Measurements from ENCODE around the gene KLRD1.
"Not testable (repeated sequence)": the region's sequence is repeated elsewhere in the genome, so short reads cannot be mapped to it uniquely, and the experiment has no call there.

Gene KLRD1

GRCh38 chr12:10304161-10304574 lies 3.5 kb upstream of the KLRD1 start:
- H3K27ac Mint-ChIP-seq: no peak overlapping the region
- peaks cover 0 to 4% of the 10 kb centered on the region in 2 donors for H3K27me3 Mint-ChIP-seq
- ATAC-seq (replicated peaks) (peak; percentile 84 to 89), DNase-seq (no peak)
- peaks cover 2 to 4% of the 10 kb centered on the region in 2 donors for H3K36me3 Mint-ChIP-seq
- peaks cover 4 to 7% of the 10 kb centered on the region in 2 donors for H3K9me3 Mint-ChIP-seq
- H3K4me3 Mint-ChIP-seq: no peak overlapping the region
- peaks cover 0 to 13% of the 10 kb centered on the region in 2 donors for H3K4me1 Mint-ChIP-seq

DNA sequence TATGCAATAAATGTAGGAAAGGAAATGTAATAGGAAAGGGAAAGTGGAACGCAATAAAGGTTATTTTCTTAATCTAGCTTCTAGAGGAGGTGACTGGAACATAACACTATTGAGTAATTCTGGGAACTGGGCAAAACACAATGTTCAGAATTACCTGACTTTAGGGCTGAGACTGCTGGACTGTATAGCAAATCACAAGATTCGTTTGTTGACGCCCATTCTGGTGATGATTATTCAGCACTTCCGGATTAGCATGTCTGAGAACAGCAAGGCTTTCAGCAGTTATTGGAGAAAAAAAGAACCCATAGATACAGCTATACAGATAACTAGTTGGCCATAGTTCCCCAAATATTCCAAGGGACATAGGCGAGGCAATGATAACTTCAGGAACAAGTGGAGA lies 2.3 kb upstream of the KLRD1 start:
- no peak for ATAC-seq (replicated peaks)
- H3K4me1 Mint-ChIP-seq: peaks cover 0 to 13% of the 10 kb centered on the region in 2 donors
- H3K36me3 Mint-ChIP-seq: peaks cover 2 to 4% of the 10 kb centered on the region in 2 donors
- no peak for DNase-seq
- no peak overlapping the region for H3K4me3 Mint-ChIP-seq
- peaks cover 0 to 4% of the 10 kb centered on the region in 2 donors for H3K27me3 Mint-ChIP-seq
- H3K27ac Mint-ChIP-seq: no peak overlapping the region
- H3K9me3 Mint-ChIP-seq: peaks cover 4 to 7% of the 10 kb centered on the region in 2 donors

DNA sequence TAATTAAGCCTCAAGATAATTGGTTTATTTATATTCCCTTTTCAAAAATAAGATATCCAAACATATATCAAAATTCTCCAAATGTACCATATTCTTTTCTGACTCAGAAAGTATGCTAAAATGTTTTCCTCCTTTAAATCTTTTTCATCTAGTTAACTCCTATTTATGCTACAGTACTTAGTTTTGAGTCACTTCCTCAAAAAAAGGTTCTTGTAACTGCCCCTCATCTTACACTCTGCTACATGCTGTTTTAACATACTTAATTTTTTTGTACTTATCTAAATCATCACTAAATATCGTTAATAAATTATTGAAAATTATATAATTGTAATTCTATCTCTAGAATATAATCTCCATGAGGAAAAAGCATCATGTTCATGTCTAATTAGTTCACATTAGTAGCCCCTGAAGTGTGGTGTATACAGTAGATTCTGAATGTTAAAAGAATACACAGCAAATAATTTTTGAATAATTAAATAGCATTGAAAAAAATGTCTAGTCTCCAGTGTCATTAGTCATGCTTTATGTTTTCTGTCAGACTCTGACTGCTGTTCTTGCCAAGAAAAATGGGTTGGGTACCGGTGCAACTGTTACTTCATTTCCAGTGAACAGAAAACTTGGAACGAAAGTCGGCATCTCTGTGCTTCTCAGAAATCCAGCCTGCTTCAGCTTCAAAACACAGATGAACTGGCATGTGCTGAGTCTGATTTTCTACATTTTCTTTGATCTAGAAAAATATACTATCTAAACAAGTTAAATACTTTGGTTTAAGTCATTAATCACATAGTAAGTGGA lies 3.5 kb downstream of the KLRD1 start:
- Mint-ChIP-seq H3K9me3 (no peaks in the 10 kb centered on the region), H3K4me1 (peaks cover 2 to 8% of the 10 kb centered on the region in 2 donors), H3K4me3 (no peak overlapping the region), H3K27me3 (no peaks in the 10 kb centered on the region), H3K36me3 (no peaks in the 10 kb centered on the region), H3K27ac (no peak overlapping the region)
- ATAC-seq (replicated peaks) (peak; percentile 49 to 51), DNase-seq (no peak)

GRCh38 chr12:10319388-10319787 lies 11.7 kb downstream of the KLRD1 start:
- no peak for DNase-seq

DNA sequence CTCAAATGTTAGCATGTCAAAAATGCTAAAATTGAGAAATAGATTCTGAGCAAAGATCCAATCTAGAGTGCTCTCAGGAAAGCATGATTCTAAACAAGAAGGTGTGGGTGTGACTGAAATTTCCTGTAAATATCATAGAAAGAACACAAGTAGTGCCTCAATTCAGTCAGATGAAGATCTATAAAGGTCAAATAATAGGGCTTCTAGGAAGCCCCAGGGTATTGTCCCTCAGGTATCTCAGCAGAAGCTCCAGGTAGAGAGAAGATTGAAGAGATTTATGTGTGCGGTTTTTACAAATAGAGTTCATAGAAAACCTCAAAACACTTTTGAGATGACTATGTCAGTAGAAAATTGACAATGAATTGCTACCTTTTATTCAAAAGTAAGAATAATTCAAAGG lies 13.0 kb downstream of the KLRD1 start:
- ATAC-seq (replicated peaks) (peak; percentile 88 to 90), DNase-seq (no peak)
- peaks cover 0 to 2% of the 10 kb centered on the region in 2 donors for H3K36me3 Mint-ChIP-seq
- no peak overlapping the region for H3K4me3 Mint-ChIP-seq
- H3K4me1 Mint-ChIP-seq: peaks cover 9 to 21% of the 10 kb centered on the region in 2 donors
- no peaks in the 10 kb centered on the region for H3K27me3 Mint-ChIP-seq
- no peaks in the 10 kb centered on the region for H3K9me3 Mint-ChIP-seq
- H3K27ac Mint-ChIP-seq: no peak overlapping the region

More at GRCh38 chr12:10319388-10319787, 11.7 kb downstream of the KLRD1 start:
- H3K4me1 Mint-ChIP-seq: peaks cover 9 to 21% of the 10 kb centered on the region in 2 donors
- H3K9me3 Mint-ChIP-seq: no peaks in the 10 kb centered on the region
- no peak overlapping the region for H3K27ac Mint-ChIP-seq
- H3K4me3 Mint-ChIP-seq: no peak overlapping the region
- no peaks in the 10 kb centered on the region for H3K27me3 Mint-ChIP-seq
- H3K36me3 Mint-ChIP-seq: peaks cover 0 to 2% of the 10 kb centered on the region in 2 donors
- ATAC-seq (replicated peaks): no peak

- not testable (repeated sequence) for H3K27me3 Mint-ChIP-seq; H3K4me3 Mint-ChIP-seq; H3K4me1 Mint-ChIP-seq; DNase-seq; H3K36me3 Mint-ChIP-seq; H3K27ac Mint-ChIP-seq; ATAC-seq (replicated peaks); H3K9me3 Mint-ChIP-seq
Observed at GRCh38 chr12:10328691-10329090, 21.0 kb downstream of the KLRD1 start.

GRCh38 chr12:10331642-10332239 lies 24.1 kb downstream of the KLRD1 start:
- H3K27ac Mint-ChIP-seq: no peak overlapping the region
- no peak overlapping the region for H3K4me3 Mint-ChIP-seq
- ATAC-seq (replicated peaks): peak; percentile 61 to 73
- H3K27me3 Mint-ChIP-seq: no peaks in the 10 kb centered on the region
- DNase-seq: no peak
- H3K4me1 Mint-ChIP-seq: no peaks in the 10 kb centered on the region
- H3K9me3 Mint-ChIP-seq: peaks cover 4 to 6% of the 10 kb centered on the region in 2 donors
- peaks cover 0 to 2% of the 10 kb centered on the region in 2 donors for H3K36me3 Mint-ChIP-seq

- ATAC-seq (replicated peaks); H3K27me3 Mint-ChIP-seq; H3K9me3 Mint-ChIP-seq; H3K27ac Mint-ChIP-seq; H3K4me1 Mint-ChIP-seq; H3K36me3 Mint-ChIP-seq; DNase-seq; H3K4me3 Mint-ChIP-seq: not testable (repeated sequence)
Observed at GRCh38 chr12:10336196-10336595, 28.5 kb downstream of the KLRD1 start.

DNA sequence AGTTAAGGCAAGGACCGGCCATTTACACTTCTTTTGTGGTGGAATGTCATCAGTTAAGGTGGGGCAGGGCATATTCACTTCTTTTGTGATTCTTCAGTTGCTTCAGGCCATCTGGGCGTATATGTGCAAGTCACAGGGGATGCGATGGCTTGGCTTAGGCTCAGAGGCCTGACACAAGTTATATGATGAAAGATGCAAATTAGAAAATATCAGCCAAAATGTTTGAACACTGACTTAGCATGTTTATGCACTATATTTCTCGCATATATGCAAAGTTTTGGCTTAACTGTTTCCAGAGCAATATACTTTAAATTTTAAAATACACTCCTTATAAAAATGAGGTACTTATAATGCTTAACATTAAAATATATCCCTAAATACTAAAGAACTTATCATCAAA lies 30.8 kb downstream of the KLRD1 start:
- not testable (repeated sequence) for ATAC-seq (replicated peaks); H3K27me3 Mint-ChIP-seq; H3K27ac Mint-ChIP-seq; DNase-seq; H3K4me3 Mint-ChIP-seq; H3K36me3 Mint-ChIP-seq; H3K9me3 Mint-ChIP-seq
- H3K4me1 Mint-ChIP-seq: peaks cover 7 to 17% of the 10 kb centered on the region in 2 donors

- Mint-ChIP-seq H3K36me3 (no peaks in the 10 kb centered on the region), H3K27me3 (no peaks in the 10 kb centered on the region), H3K9me3 (peaks cover 4 to 8% of the 10 kb centered on the region in 2 donors), H3K4me3 (no peak overlapping the region), H3K4me1 (peaks cover 9 to 18% of the 10 kb centered on the region in 2 donors), H3K27ac (no peak overlapping the region)
- DNase-seq: no peak
- ATAC-seq (replicated peaks): no peak
Observed at GRCh38 chr12:10339053-10339840, 31.6 kb downstream of the KLRD1 start.

DNA sequence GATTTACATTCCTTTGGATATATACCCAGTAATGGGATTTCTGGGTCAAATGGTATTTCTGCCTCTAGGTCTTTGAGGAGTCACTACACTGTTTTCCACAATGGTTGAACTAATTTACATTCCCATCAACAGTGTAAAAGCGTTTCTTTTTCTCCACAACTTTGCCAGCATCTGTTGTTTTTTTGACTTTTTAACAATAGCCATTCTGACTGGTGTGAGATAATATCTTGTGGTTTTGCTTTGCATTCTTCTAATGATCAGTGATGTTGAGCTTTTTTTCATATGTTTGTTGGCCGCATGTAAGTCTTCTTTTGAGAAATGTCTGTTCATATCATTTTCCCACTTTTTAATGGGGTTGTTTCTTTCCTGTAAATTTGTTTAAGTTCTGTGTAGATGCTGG lies 33.3 kb downstream of the KLRD1 start:
- H3K4me1 Mint-ChIP-seq: peaks cover 9 to 18% of the 10 kb centered on the region in 2 donors
- H3K4me3 Mint-ChIP-seq; H3K36me3 Mint-ChIP-seq; H3K27ac Mint-ChIP-seq; DNase-seq; H3K9me3 Mint-ChIP-seq; H3K27me3 Mint-ChIP-seq; ATAC-seq (replicated peaks): not testable (repeated sequence)

DNA sequence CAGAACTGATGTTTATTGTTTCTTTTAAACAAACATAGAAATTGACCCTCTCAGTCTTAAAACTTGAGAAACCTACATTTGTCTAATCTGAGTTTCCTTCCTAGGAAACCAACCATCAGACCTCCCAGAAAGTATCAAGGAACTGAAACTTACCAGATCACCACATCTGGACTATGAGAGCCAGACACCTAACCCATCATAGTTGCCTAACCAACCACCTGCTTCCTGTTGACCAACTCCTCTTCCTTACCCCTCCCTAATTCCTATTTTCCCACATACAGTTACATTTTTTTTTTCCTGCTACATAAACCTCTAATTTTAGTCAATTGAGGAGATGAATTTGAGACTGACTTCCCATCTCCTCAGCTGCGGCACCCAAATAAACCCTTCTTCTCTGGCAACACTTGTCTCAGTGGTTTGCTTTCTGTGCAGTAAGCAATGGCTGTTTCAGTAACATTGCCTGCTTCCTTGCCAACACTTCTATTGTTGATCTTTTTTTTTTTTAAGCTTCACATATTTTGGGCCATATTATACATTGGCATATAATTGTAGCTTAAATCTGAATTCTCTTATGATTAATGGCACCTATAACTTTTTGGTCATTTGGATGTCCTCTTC lies 34.3 kb downstream of the KLRD1 start:
- H3K27me3 Mint-ChIP-seq: no peaks in the 10 kb centered on the region
- no peaks in the 10 kb centered on the region for H3K36me3 Mint-ChIP-seq
- DNase-seq (no peak), ATAC-seq (replicated peaks) (peak; percentile 85 to 93)
- peaks cover 9 to 18% of the 10 kb centered on the region in 2 donors for H3K4me1 Mint-ChIP-seq
- peak overlapping the region in 1 of 2 donors; percentile 7 for H3K4me3 Mint-ChIP-seq
- peaks cover 4 to 8% of the 10 kb centered on the region in 2 donors for H3K9me3 Mint-ChIP-seq
- peak overlapping the region; percentile 32 for H3K27ac Mint-ChIP-seq

DNA sequence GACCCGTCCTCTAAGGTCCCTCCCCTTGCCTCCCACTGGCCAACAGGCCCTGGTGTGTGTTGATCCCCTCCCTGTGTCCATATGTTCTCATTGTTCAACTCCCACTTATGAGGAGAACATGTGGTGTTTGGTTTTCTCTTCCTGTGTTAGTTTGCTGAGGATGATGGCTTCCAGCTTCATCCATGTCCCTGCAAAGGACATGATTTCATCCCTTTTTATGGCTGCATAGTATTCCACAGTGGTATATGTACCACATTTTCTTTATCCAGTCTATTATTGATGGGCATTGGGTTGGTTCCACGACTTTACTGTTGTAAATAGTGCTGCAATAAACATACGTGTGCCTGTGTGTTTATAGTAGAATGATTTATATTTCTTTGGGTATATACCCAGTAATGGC lies 43.8 kb downstream of the KLRD1 start:
- not testable (repeated sequence) for H3K9me3 Mint-ChIP-seq; H3K27ac Mint-ChIP-seq; DNase-seq; H3K4me3 Mint-ChIP-seq; ATAC-seq (replicated peaks); H3K36me3 Mint-ChIP-seq; H3K4me1 Mint-ChIP-seq
- peaks cover 10 to 18% of the 10 kb centered on the region in 2 donors for H3K27me3 Mint-ChIP-seq

DNA sequence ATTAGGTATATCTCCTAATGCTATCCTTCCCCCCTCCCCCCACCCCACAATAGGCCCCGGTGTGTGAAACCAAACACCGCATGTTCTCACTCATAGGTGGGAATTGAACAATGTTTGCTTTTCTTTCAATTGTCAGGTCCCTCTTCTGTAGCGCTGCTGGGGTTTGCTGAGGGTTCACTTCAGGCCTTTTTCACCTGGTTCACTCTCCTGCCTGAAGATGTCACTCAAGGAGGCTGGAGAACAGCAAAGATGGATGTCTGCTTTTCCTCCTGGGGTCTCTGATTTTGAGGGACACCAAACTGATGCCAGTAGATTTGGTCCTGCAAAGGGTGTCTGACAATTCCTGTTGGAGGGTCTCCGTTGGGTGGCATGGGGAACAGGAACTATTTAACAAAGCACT lies 46.4 kb downstream of the KLRD1 start:
- ATAC-seq (replicated peaks): no peak
- no peak overlapping the region for H3K27ac Mint-ChIP-seq

More for the DNA sequence above, 46.4 kb downstream of the KLRD1 start:
- Mint-ChIP-seq H3K36me3 (peaks cover 0 to 6% of the 10 kb centered on the region in 2 donors), H3K9me3 (peaks cover 8% of the 10 kb centered on the region in 2 donors), H3K4me3 (no peak overlapping the region), H3K4me1 (peaks cover 0 to 2% of the 10 kb centered on the region in 2 donors), H3K27me3 (peaks cover 10 to 20% of the 10 kb centered on the region in 2 donors)
- DNase-seq: no peak

Measured in stimulated activated naive B cell treated with anti-CD40 and anti-IgM and Interleukin-4, amounts not matched to agents 10 μg/mL and 1 μg/mL and 100 μg/mL, for 72 hours (primary cell).